Hepatocyte (in vitro differentiated cells): ENCODE results near the gene NOD2. TPM values are rescaled to one million over a fixed set of nuclear protein-coding genes. Genes with fewer than 3 reads are reported as not detected.

Experiments used
- DNase-seq: peaks from one replicate; pipeline ENCODE4 v3.0.0-alpha.2; 2016; ENCODE audit warnings: low spot score
- H2AFZ ChIP-seq: fragments of 200-600 bp; sonication (generic); 2 replicates; pipeline ENCODE4 v1.6.0; 2016; ENCODE audit warnings: antibody characterized with exemption, mild to moderate bottlenecking
- H3K27ac ChIP-seq: fragments of 200-600 bp; sonication (generic); 2 replicates; pipeline ENCODE4 v1.5.1; 2016; ENCODE audit warnings: mild to moderate bottlenecking
- H3K27me3 ChIP-seq: fragments of 200-600 bp; sonication (generic); 2 replicates; pipeline ENCODE4 v1.6.1; 2016
- H3K36me3 ChIP-seq: fragments of 200-600 bp; sonication (generic); replicated peaks from 2 replicates; pipeline ENCODE4 v1.5.1; 2016; ENCODE audit warnings: low read depth; ENCODE audit not compliant: insufficient read depth
- H3K4me1 ChIP-seq: fragments of 200-600 bp; sonication (generic); 2 replicates; pipeline ENCODE4 v1.5.1; 2016; ENCODE audit warnings: mild to moderate bottlenecking, moderate library complexity; ENCODE audit not compliant: insufficient read depth
- H3K4me2 ChIP-seq: fragments of 200-600 bp; sonication (generic); 2 replicates; pipeline ENCODE4 v1.6.0; 2016
- H3K4me3 ChIP-seq: fragments of 200-600 bp; sonication (generic); 2 replicates; pipeline ENCODE4 v1.5.1; 2016; ENCODE audit warnings: mild to moderate bottlenecking
- H3K79me2 ChIP-seq: fragments of 200-600 bp; sonication (generic); 2 replicates; pipeline ENCODE4 v1.6.0; 2017; ENCODE audit warnings: mild to moderate bottlenecking
- H3K9me2 ChIP-seq: fragments of 200-600 bp; sonication (generic); replicated peaks from 2 replicates; pipeline ENCODE4 v1.6.0; 2017; ENCODE audit warnings: mild to moderate bottlenecking; ENCODE audit not compliant: insufficient read depth
- H3K9me3 ChIP-seq: fragments of 200-600 bp; sonication (generic); 2 replicates; pipeline ENCODE4 v1.5.1; 2016; ENCODE audit warnings: low read depth, mild to moderate bottlenecking
- H4K20me1 ChIP-seq: fragments of 200-600 bp; sonication (generic); 2 replicates; pipeline ENCODE4 v1.6.0; 2016; ENCODE audit warnings: mild to moderate bottlenecking; ENCODE audit not compliant: insufficient read depth, poor library complexity, severe bottlenecking
- CTCF ChIP-seq: fragments of 200-600 bp; sonication (generic); IDR thresholded peaks from 2 replicates; pipeline ENCODE4 v1.5.1; 2016; ENCODE audit warnings: antibody characterized with exemption, mild to moderate bottlenecking; ENCODE audit not compliant: poor library complexity
- EZH2 ChIP-seq: fragments of 200-600 bp; sonication (generic); IDR thresholded peaks from 2 replicates; pipeline ENCODE4 v1.6.1; 2016; ENCODE audit warnings: antibody characterized with exemption, mild to moderate bottlenecking, borderline replicate concordance
- EZH2phosphoT487 ChIP-seq: fragments of 200-600 bp; sonication (generic); IDR thresholded peaks from one replicate; pipeline ENCODE4 v1.6.1; 2018; ENCODE audit warnings: antibody characterized with exemption, mild to moderate bottlenecking, low read depth, moderate library complexity; ENCODE audit not compliant: unreplicated experiment, severe bottlenecking
- WGBS: methylation state at CpG from one replicate; pipeline ENCODE4 v1.1.6; 2016; ENCODE audit warnings: low lambda C conversion rate; ENCODE audit errors: missing lambda C conversion rate; 5-methylcytosine and 5-hydroxymethylcytosine counted together
- polyA plus RNA-seq: library from polyadenylated mRNA; unstranded; fragments of >200 nt; fragmentation: Nextera tagmentation; extraction: Ambion mirVana; gene quantifications from 2 replicates; pipeline ENCODE4 v1.2.1, GENCODE V29; 2016
- total RNA-seq: library from RNA; depleted of rRNA; stranded (reverse); fragments of >200 nt; gene quantifications from 2 replicates; pipeline ENCODE4 v1.2.3, GENCODE V29; 2014

The NOD2 gene
- total and polyA plus RNA-seq, 2 experiments from 2014 or later: 0.13 TPM; not detected in 1

GRCh38 chr16:50646345-50646744 is 47.1 kb upstream of the NOD2 start:
- TF ChIP-seq EZH2: no peak
- TF ChIP-seq CTCF: no peak
- TF ChIP-seq EZH2phosphoT487: no peak
- Histone ChIP-seq H3K27me3 (no peaks in the 10 kb centered on the region), H3K36me3 (no peaks in the 10 kb centered on the region), H3K9me3 (no peaks in the 10 kb centered on the region), H3K4me1 (peaks cover 4% of the 10 kb centered on the region), H3K27ac (peak overlapping the region; percentile 79), H3K79me2 (no peaks in the 10 kb centered on the region), H2AFZ (no peak overlapping the region), H3K4me3 (no peak overlapping the region), H3K4me2 (no peak overlapping the region), H3K9me2 (no peaks in the 10 kb centered on the region), H4K20me1 (no peaks in the 10 kb centered on the region)
- WGBS: 49% methylated on average over 8 of the region's 8 CpGs
- DNase-seq: no peak

GRCh38 chr16:50651835-50652438 is 41.5 kb upstream of the NOD2 start:
- Histone ChIP-seq H2AFZ (no peak overlapping the region), H3K79me2 (no peaks in the 10 kb centered on the region), H4K20me1 (no peaks in the 10 kb centered on the region), H3K9me2 (no peaks in the 10 kb centered on the region), H3K4me2 (no peak overlapping the region), H3K27ac (no peak overlapping the region), H3K27me3 (no peaks in the 10 kb centered on the region), H3K4me3 (no peak overlapping the region), H3K9me3 (no peaks in the 10 kb centered on the region), H3K36me3 (no peaks in the 10 kb centered on the region), H3K4me1 (no peaks in the 10 kb centered on the region)
- DNase-seq: no peak
- TF ChIP-seq EZH2 (no peak), EZH2phosphoT487 (no peak)
- WGBS: 98% methylated on average over 3 of the region's 3 CpGs

- Histone ChIP-seq H3K4me1 (no peaks in the 10 kb centered on the region), H3K27ac (no peak overlapping the region), H3K4me3 (no peak overlapping the region), H2AFZ (no peak overlapping the region), H3K27me3 (no peaks in the 10 kb centered on the region), H3K79me2 (no peaks in the 10 kb centered on the region), H4K20me1 (no peaks in the 10 kb centered on the region), H3K36me3 (no peaks in the 10 kb centered on the region), H3K4me2 (no peak overlapping the region), H3K9me2 (no peaks in the 10 kb centered on the region), H3K9me3 (no peaks in the 10 kb centered on the region)
- WGBS: 38% methylated on average over 14 of the region's 14 CpGs
- DNase-seq: no peak
- TF ChIP-seq EZH2phosphoT487 (no peak), CTCF (no peak), EZH2 (no peak)
These were observed 40.5 kb upstream of the NOD2 start for GRCh38 chr16:50652836-50653425.
